HG03066 (cell line): ENCODE data around the gene PSAT1.

Experiments
- ATAC-seq: cut with Tn5 transposase; IDR thresholded peaks from one replicate; pipeline ENCODE4 v1.9.1; 2021; ENCODE audit warnings: low read depth; ENCODE audit not compliant: unreplicated experiment

The PSAT1 gene

GRCh38 chr9:78314953-78315870 lies 18.3 kb downstream of the PSAT1 start:
- no peak for ATAC-seq

DNA sequence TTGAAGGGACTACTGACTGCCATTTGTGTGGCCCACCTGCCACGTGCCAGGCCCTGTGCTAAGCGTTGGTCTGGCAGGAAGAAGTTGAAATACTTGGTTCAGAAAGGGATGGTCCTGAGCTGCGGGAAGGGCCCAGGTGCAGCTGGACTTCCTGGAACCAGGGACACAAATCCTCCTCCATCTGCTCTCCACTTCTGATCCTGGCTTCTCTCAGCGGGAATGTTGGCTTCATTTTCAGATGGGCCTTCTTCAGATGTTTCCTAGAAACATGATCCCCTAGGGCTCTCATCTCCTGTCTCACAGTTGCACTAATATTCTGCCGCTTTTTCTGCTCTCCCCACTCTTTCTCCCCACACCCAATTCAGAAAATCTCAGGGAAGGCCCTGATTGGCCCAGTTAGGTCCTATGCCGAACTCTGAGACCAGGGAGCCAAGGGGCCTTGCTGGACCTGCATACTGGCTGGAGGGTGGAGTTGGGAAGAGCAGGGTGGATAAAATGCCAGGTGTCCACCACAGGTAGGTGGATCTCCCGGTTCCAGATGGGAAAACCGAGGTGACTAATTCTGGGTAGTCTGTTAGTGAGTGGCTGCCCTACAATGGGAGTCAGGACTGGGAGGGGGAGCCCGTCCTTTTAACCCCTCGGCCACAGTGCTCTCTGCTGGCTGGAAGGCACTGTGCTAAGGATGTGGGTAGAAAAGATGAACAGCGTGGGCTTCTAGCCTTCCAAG lies 19.4 kb downstream of the PSAT1 start:
- no peak for ATAC-seq

DNA sequence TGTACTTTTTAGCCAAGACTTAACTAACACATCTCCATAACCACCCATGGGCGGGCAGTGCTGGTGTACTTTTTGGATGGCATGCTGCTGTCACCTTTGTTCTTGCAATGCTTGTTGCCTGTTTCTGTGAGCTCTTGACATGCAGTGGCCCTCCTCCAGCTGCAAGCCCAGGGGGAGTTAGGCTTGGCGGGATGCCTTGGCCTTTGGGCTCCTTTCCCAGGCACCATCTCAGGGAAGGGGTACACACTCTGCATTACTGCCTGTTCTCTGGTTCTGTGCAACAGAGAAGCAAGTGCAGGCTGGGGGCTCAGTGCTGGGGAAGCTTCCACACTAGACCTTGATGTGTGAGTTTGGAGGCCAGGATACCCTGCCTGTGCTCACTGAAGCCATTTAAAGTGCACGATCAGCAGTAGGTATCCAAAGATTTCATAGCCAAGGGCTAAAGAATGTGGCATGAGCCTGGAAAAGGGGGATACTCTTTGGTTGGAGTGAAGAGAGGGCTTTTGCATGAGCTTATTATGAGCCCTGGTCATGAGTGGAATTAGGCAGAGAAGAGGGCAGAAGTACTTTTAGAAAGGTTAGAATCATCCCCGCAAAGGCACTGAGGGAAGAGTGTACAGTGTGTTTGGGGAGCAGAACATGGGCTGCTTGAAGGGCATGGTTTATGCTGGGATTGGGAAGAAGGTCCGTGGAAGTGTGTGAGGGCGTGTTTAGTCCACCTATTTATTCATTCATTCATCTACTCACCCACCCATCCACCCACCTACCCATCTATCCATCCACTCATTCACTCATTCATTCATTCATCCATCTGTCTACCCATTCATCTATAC lies 22.5 kb downstream of the PSAT1 start:
- no peak for ATAC-seq

DNA sequence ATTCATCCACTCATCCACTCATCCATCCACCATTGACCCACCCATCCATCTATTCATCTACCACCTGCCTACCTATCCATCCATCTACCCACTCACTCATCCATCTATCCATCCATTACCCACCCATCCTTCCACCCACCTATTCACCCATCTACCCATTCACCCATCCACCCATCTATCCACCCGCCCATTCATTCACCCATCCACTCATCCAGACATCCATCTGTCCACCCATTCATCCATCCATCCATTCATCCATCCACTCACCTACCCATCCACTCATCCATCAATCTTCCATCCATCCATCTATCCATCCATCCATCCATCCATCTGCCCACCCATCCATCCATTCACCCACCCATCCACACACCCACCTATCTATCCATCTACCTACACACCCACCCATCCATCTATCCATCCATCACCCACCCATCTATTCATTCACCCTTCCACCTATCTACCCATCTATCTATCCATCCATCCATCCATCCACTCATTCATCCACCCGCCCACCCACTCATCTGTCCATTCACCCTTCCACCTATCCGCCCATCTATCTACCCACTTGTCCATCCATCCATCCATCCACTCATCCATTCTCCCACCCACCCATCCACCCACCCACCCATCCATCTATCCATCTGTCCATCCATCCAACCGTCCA lies 23.2 kb downstream of the PSAT1 start:
- ATAC-seq = no peak

GRCh38 chr9:78320875-78321496 lies 24.1 kb downstream of the PSAT1 start:
- no peak for ATAC-seq

GRCh38 chr9:78321505-78321904 lies 24.6 kb downstream of the PSAT1 start:
- ATAC-seq = no peak

- no peak for ATAC-seq
Measured at GRCh38 chr9:78324068-78324650, 27.2 kb downstream of the PSAT1 start.

GRCh38 chr9:78324682-78325081 lies 27.8 kb downstream of the PSAT1 start:
- ATAC-seq = no peak

GRCh38 chr9:78325343-78325742 lies 28.4 kb downstream of the PSAT1 start:
- ATAC-seq = no peak

DNA sequence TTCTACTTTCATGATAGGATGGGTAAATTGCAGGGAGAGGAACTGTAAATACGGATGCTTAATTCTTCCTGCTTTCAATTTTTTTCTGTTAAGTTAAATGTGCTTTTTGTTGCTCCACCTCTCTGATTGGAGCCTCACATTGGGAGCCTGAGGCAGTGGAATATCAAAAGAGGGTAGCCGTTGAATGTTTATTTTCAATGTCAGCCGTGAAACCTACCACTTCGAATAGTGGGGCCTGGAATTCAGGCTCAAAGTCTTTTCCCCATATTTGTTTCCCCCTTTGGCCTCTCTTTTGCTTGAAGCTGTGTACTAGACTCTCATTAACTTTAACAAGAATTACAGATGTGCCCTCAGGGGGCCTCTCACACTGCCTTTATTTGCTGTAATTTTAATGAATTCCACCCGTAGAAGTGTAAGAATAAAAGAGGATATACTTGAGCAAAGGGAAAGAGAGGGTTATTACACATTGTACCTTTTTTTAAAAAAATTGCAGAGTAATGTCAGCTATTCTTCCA lies 29.0 kb downstream of the PSAT1 start:
- ATAC-seq = no peak

DNA sequence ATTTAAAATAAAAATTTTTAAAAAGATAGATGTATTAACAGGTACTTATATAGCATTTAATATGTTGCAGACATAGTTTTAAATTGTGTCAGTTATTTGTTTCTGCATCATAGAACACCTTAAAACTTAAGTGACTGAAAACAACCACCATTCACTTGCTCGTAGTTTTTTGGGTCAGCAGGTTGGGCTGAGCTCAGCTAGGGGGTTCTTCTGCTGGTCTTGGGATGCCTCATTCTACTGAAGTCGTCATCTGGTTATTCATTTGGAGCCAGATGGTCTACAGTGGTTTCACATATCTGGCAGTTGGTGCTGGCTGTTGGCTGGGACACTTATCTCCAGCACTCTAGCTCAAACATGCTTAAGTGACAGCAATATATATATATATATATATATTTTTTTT lies 29.6 kb downstream of the PSAT1 start:
- ATAC-seq = no peak

GRCh38 chr9:78332381-78332780 lies 35.5 kb downstream of the PSAT1 start:
- ATAC-seq = no peak

DNA sequence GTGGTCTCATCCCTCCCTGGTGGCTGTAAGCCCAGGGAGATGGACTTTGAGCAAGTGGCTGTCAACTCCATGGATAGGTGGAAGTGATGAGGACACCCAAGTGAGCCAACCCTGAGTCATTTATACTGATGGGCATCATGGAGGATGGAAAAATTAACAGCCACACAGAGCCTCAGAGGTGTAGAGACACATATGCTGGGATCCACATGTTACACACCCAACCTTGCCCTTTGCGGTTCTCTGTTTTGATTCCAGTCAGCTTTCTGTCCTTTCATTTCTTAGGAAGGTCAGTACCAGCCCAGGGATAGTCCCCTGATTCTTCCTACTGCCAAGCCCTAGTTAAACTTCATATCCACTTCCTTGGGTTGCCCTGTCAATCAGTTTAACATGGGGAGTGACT lies 51.9 kb downstream of the PSAT1 start:
- ATAC-seq = no peak

GRCh38 chr9:78351816-78352215 lies 54.9 kb downstream of the PSAT1 start:
- ATAC-seq = no peak

DNA sequence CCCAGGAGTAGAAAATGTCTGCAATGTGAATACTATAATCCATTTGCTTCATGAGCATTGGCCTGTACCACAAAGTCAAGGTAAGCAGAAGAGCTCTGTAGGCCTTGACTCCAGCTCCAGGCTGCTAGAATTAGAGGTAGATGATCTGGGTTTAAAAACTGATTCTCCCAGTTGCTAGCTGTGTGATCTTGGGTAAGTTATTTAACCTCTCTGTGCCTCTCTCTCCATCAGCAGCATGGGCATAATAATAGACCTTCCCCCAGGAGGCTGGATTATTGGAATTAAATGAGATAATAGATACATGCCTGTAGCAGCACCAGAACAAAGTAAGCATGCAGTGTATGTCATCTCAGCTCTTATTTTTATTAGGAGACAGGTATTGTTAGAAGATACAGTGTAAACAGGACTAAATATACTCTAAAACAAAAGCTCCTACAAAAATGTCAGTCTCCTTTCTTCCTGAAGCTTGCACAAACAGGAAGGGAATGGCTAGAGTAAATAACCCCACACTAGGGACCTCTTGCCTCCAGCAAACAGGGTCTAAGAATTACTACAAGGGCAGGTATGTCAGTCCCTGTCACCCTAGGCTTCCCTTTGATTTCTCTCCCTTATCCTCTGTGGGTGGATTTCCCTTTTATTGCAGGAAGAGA lies 57.5 kb downstream of the PSAT1 start:
- no peak for ATAC-seq

- no peak for ATAC-seq
Measured at GRCh38 chr9:78354989-78355388, 58.1 kb downstream of the PSAT1 start.

- ATAC-seq = no peak
Measured at GRCh38 chr9:78356634-78357033, 59.7 kb downstream of the PSAT1 start.

DNA sequence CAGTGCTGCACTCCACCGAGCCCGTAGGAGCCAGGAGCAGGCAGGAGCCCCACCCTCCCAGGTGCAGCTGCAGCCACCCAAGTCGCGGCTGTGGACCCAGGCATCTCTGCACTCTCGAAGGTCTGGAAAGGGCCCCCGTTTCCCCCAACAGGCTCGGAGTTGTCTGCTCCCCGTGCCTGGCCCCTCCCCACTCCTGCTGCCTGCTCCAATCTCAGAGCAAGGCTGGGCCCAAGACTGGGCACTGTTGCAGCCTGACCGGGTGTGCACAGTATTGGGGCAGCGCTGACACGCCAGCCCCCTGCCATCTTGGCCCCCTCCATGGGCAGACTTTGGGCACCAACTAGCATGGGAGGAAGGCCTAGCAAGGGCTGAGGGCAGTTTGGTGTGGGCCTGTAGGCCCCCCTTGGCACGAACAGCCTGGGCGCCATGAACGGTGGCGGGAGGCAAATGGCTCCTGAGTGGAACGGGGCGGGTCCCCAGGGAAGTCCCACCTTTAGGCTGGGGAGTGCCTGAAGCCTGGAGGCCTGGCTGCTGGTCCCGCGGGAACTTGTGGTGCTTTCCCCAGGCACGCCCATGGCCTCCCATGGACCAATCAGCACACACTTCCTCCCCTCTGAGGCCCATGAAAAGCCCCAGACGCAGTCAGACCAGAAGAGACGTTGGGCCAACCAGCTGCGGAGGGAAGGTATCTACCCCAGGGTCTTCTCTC lies 60.4 kb downstream of the PSAT1 start:
- ATAC-seq = no peak
